G401 (cell line): ENCODE data around the gene MB. TPM values are rescaled to one million over a fixed set of nuclear protein-coding genes. Genes with fewer than 3 reads are reported as not detected.

Source experiments
- DNase-seq: peaks from one replicate; pipeline ENCODE4 v3.0.0-alpha.2; 2015; ENCODE audit warnings: low spot score
- in situ Hi-C: cut with HindIII; loops from 2 replicates; pipeline ENCODE4 v1.10.0; 2016; ENCODE audit warnings: low sequenced_read_pairs, mixed read lengths
- total RNA-seq: library from RNA; depleted of rRNA; stranded (reverse); fragments of >200 nt; shearing (Covaris generic); gene quantifications from 2 replicates; pipeline ENCODE4 v1.2.3, GENCODE V29; 2014

The MB gene
- total RNA-seq, 1 experiment from 2014 or later: not detected

GRCh38 chr22:35601743-35602615 is 15.2 kb downstream of the MB start:
- DNase-seq: no peak
- in situ Hi-C loops: no loop called here

DNA sequence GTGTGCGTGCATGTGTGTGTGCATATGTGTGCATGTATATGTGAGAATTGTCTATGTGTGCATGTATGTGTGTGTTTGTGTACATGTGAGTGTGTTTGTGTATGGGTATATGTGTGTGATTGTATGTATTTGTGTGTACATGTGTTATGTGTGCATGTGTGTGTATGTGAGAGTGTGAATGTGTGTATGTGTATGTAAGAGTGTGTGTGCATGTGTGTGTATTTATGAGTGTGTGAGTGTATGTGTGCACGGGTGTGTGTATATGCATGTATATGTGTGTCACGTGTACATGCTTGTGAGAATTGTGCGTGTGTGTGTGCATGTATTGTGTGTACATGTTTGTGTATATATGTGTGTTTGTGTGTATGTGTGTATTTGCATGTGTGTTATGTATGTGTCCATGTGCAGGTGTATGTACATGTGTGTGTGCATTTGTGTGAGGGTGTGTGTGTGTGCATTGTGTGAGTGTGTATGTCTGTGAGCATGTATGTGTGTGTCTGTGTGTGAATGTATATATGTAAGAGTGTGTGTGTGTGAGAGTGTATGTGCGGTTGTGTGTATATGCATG is 16.0 kb downstream of the MB start:
- no peak for DNase-seq
- in situ Hi-C loops: no loop called here

DNA sequence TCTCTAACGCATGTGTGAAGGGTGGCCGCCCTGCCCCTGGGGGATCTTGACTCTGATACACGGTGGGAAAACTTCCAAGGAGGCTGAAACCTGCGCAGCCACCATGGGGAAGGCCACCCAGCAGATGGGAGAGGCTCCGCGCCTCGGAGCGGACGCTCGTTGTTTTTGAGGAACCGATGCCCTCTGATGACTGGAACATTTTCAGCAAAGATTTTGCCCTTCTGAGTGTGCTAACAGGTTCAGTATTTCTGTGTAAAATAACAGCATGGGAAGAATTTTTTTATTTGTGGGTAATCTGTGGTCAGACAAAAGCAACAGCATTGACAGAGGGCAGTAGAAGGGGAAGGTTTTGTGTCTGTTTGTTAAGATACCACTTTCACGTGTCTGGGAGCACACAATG is 16.7 kb downstream of the MB start:
- in situ Hi-C loops: no loop called here
- DNase-seq: no peak

- in situ Hi-C loops: no loop called here
- DNase-seq: no peak
These were observed 17.8 kb downstream of the MB start for GRCh38 chr22:35599364-35599763.

GRCh38 chr22:35598396-35598710 is 18.8 kb downstream of the MB start:
- in situ Hi-C loops: no loop called here
- DNase-seq: no peak

DNA sequence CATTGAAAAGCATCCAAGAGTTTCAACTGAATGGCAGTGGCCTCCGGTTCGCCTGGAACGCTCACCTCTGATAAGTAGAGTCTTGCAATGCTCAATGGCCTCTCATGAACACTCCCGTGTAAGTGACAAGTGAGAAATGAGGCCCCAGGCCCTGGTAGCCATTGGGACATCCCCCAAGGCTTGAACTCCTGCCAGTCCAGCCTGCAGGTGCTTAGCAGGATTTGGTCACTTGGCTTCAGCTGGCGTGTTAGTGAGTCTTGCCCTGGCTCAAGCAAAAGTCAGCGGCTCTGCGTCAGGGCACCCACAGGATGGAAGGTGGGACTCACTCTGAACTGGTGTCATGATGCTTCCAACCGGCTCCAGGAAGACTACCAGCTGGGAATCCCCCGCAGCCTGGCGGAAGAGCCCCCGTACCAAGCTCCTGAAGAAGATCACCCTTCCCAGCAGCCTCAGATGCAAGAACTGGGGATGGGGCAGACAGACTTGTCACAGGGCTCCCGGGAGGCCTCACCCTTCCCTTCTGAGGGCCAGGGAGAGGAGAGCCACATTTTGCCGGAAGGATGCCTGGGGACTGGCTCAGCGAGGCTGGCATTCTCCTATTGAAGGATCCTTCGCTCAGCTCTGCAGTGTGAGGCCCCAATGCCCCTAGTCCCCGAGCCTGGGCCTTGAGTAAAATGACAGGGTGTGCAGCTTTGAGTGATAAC is 19.3 kb downstream of the MB start:
- DNase-seq: no peak
- in situ Hi-C loops: no loop called here

- in situ Hi-C loops: no loop called here
- DNase-seq: no peak
These were observed 20.3 kb downstream of the MB start for GRCh38 chr22:35596821-35597220.

DNA sequence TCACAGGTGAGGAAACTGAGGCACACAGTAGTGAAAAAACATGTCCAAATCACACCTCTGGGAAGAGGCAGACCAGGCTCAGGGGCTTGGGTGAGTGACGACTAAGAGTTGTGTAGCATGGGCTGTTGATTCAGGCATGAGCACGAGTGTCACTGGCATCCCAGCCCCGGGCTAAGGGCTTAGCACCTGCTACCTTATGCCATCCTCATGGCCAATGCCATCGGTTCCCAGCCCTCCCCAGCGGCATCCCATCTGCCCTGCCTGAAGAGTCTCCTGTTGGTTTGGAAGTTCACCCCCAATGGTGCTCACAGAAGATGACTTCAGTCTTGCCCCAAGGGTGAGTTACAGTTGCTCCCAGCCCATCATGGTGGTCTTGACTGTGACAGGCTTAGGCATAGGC is 22.4 kb downstream of the MB start:
- DNase-seq: no peak
- in situ Hi-C loops: no loop called here

DNA sequence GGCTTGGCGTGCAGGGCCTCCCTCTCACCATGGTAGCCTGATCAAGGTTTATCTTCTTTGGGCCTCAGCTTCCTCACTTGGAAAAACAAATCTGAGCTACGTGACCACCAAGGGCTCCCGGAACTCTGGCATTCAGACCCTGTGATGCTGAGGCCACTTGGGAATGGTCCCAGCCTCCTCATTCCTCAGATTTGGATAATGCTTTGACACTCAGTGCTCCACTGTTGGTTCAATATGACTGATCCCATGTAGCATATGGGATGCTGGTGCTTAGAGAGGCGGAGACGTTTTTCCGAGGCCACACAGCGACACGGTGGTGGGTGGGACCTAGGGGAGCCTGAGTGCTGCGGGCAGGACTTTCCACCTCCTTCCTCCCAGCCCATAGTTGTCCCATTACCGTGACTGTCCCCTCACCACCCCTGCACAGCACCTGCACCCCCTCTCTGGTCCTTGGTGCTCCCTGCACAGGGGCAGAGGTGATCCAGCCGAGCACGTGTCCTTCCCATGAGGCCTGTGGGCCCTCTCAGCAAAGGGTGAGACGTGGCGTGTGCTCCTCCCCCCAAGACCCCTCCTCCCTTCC is 23.1 kb downstream of the MB start:
- in situ Hi-C loops: no loop called here
- no peak for DNase-seq

DNA sequence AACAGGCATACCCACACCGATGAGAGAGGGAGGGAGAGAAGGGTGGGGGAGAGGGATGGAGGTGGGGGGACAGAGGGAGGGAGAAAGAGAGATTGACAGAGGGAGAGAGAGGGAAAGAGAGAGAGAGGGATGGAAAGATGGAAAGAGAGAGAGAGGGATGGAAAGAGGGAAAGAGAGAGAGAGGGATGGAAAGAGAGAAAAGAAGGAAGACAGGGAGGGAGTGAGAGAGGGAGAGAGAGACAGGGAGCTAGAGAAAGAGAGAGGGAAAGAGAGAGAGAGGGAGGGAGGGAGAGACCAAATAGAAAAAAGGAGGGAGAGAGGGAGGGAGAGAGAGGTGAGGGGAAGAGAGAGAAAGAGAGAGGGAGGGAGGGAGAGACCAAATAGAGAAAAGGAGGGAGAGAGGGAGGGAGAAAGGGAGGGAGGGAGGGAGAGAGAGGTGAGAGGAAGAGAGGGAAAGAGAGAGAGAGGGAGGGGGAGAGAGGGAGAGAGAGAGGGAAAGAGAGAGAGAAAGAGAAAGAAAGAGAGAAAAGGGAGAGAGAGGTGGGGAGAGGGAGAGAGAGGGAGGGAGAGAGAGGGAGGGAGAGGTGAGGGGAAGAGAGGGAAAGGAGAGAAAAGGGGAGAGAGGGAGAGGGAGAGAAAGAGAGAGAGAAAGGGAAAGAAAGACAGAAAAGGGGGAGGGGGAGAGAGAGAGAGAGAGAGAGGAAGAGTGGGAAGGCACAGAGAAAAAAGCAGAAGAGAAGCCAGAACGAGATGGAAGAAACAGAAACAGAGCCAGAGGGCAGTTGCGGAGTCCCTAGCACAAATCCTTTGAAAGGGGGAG is 23.8 kb downstream of the MB start:
- in situ Hi-C loops: no loop called here
- DNase-seq: no peak

- no peak for DNase-seq
- in situ Hi-C loops: no loop called here
These were observed 24.6 kb downstream of the MB start for GRCh38 chr22:35592418-35592967.

GRCh38 chr22:35591714-35592417 is 25.3 kb downstream of the MB start:
- DNase-seq: no peak
- in situ Hi-C loops: no loop called here

GRCh38 chr22:35590634-35591295 is 26.4 kb downstream of the MB start:
- in situ Hi-C loops: no loop called here
- DNase-seq: no peak

GRCh38 chr22:35589756-35590093 is 27.4 kb downstream of the MB start:
- no peak for DNase-seq
- in situ Hi-C loops: no loop called here

DNA sequence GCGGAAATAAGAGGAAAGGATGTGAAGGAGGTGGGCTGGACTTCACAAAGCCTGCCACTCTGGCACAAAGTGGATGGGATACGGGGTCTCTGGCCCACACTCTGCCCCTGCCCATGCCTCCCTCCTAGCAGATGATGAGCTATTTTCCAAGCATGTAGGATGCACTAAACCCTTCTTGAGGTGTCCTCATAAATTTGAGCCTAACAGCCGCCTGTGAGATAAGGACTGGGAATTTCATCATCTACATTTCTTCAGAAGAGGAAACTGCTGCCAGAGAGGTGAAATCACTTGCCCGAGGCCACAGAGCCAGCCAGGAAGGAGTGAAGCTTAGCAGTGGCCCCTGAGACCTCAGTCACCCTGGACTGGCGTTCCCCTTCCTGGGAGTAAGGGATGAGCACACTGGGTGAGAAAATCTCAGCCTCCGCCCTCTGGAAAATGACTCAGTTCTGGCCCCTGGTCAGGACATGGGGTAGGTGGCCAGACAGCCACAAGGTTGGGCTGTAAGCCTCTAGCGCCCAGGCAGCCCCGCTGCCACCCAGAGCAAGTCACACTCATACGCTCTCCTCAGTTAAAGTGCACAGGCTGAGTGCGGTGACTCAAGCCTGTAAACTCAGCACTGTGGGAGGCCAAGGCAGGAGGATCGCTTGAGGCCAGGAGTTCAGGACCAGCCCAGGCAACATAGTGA is 27.9 kb downstream of the MB start:
- no peak for DNase-seq
- in situ Hi-C loops: no loop called here

GRCh38 chr22:35587896-35588295 is 29.2 kb downstream of the MB start:
- no peak for DNase-seq
- in situ Hi-C loops: no loop called here

- in situ Hi-C loops: no loop called here
These were observed 29.7 kb downstream of the MB start for GRCh38 chr22:35587447-35587870.

DNA sequence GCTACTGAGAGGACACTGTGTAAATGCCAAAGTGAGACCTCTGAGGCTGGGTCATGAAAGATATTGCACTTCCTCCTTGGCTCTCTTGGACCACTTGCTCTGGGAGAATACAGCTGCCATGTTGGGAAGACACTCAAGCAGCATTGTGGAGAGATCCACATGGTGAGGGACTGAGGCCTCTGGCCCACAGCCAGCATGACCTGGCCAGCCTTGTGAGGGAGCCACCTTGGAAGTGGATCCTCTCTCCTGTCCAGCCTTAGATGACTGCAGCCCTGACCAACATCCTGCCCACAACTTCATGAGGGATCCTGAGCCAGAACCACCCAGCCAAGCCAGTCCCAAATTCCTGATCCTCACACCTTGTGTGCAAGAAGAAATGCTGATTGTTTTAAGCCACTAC is 30.4 kb downstream of the MB start:
- in situ Hi-C loops: no loop called here
- no peak for DNase-seq

More at GRCh38 chr22:35587447-35587870, 29.7 kb downstream of the MB start:
- peak; percentile 75 for DNase-seq
